HL-60 (cell line): ENCODE measurements around the gene CT83.

Source experiments
- DNase-seq, 2 experiments: peaks; one replicate each; pipeline ENCODE4 v3.0.0-alpha.2; 2010 to 2020; ENCODE audit warnings: low read depth in 1 of 2, low spot score in 1 of 2
- H3K27ac ChIP-seq: fragments of 250-450 bp; sonication (Bioruptor Pico); replicated peaks from 2 replicates; pipeline ENCODE4 v1.5.1; 2020; ENCODE audit warnings: mild to moderate bottlenecking, moderate library complexity
- H3K27me3 ChIP-seq: fragments of 250-450 bp; sonication (Bioruptor Pico); 2 replicates; pipeline ENCODE4 v1.5.1; 2021; ENCODE audit warnings: mild to moderate bottlenecking, moderate library complexity; ENCODE audit not compliant: insufficient read depth, poor library complexity, severe bottlenecking
- H3K4me3 ChIP-seq: replicated peaks from 2 replicates; pipeline ENCODE4 v1.5.1; 2011; ENCODE audit warnings: mild to moderate bottlenecking, control low read depth, low read length; ENCODE audit not compliant: insufficient read depth
- GABPA ChIP-seq: IDR thresholded peaks from 2 replicates; pipeline ENCODE4 v1.6.1; 2012; ENCODE audit warnings: low read depth
- POLR2AphosphoS5 ChIP-seq: IDR thresholded peaks from 2 replicates; pipeline ENCODE4 v1.6.1; 2012; ENCODE audit warnings: low read depth
- SPI1 ChIP-seq: IDR thresholded peaks from 2 replicates; pipeline ENCODE4 v1.6.1; 2012; ENCODE audit warnings: low read depth, mild to moderate bottlenecking, borderline replicate concordance
- long read RNA-seq: library from polyadenylated mRNA; unstranded; transcript quantifications from one replicate; pipeline ENCODE4 v2.0.0, GENCODE V29; 2020
- TF ChIP-seq, protein P1 (sequence below): IDR thresholded peaks from 2 replicates; pipeline ENCODE4 v1.6.1; 2012; ENCODE audit warnings: low read depth; ENCODE audit not compliant: insufficient replicate concordance
- TF ChIP-seq, protein P2 (sequence below): IDR thresholded peaks from one replicate; pipeline ENCODE4 v1.5.1; 2011; ENCODE audit warnings: low read length, control low read depth, inconsistent platforms; ENCODE audit not compliant: insufficient read depth

CT83 gene, protein sequence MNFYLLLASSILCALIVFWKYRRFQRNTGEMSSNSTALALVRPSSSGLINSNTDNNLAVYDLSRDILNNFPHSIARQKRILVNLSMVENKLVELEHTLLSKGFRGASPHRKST
- long read RNA-seq = 0 reads

DNA sequence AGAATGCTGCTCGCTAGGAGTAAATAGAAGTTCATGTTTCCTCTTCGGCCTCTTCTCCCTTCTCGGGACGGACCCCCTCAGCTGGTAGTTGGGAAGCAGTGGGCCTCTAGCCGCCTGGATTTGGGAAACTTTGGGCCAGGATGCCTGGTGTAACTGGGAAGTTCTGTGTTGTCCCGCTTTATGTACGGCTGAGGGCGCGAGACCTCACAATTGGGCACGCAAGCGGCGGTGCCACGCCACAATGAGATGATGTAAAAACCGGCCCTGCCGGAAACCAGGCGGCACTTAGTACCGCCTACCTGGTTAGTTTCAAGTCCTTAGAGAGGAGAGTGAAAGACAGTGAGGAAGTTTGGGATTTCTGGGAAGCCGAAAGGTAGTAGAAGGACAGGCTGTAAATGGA, at the start of gene CT83:
CT83 (minus strand) TSS at position 155 of the 400 bp plus-strand sequence; CDS start at position 35, 120 bp downstream.
- Histone ChIP-seq H3K27me3 (no peaks in the 10 kb centered on the region), H3K4me3 (no peak within 1 kb of the TSS), H3K27ac (no peak within 1 kb of the TSS)
- no peak for TF ChIP-seq SPI1
- no peak for TF ChIP-seq GABPA
- TF ChIP-seq, protein P1, sequence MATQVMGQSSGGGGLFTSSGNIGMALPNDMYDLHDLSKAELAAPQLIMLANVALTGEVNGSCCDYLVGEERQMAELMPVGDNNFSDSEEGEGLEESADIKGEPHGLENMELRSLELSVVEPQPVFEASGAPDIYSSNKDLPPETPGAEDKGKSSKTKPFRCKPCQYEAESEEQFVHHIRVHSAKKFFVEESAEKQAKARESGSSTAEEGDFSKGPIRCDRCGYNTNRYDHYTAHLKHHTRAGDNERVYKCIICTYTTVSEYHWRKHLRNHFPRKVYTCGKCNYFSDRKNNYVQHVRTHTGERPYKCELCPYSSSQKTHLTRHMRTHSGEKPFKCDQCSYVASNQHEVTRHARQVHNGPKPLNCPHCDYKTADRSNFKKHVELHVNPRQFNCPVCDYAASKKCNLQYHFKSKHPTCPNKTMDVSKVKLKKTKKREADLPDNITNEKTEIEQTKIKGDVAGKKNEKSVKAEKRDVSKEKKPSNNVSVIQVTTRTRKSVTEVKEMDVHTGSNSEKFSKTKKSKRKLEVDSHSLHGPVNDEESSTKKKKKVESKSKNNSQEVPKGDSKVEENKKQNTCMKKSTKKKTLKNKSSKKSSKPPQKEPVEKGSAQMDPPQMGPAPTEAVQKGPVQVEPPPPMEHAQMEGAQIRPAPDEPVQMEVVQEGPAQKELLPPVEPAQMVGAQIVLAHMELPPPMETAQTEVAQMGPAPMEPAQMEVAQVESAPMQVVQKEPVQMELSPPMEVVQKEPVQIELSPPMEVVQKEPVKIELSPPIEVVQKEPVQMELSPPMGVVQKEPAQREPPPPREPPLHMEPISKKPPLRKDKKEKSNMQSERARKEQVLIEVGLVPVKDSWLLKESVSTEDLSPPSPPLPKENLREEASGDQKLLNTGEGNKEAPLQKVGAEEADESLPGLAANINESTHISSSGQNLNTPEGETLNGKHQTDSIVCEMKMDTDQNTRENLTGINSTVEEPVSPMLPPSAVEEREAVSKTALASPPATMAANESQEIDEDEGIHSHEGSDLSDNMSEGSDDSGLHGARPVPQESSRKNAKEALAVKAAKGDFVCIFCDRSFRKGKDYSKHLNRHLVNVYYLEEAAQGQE = no peak
- TF ChIP-seq, protein P2, sequence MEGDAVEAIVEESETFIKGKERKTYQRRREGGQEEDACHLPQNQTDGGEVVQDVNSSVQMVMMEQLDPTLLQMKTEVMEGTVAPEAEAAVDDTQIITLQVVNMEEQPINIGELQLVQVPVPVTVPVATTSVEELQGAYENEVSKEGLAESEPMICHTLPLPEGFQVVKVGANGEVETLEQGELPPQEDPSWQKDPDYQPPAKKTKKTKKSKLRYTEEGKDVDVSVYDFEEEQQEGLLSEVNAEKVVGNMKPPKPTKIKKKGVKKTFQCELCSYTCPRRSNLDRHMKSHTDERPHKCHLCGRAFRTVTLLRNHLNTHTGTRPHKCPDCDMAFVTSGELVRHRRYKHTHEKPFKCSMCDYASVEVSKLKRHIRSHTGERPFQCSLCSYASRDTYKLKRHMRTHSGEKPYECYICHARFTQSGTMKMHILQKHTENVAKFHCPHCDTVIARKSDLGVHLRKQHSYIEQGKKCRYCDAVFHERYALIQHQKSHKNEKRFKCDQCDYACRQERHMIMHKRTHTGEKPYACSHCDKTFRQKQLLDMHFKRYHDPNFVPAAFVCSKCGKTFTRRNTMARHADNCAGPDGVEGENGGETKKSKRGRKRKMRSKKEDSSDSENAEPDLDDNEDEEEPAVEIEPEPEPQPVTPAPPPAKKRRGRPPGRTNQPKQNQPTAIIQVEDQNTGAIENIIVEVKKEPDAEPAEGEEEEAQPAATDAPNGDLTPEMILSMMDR = no peak
- TF ChIP-seq POLR2AphosphoS5 = no peak
- DNase-seq = no peak

DNA sequence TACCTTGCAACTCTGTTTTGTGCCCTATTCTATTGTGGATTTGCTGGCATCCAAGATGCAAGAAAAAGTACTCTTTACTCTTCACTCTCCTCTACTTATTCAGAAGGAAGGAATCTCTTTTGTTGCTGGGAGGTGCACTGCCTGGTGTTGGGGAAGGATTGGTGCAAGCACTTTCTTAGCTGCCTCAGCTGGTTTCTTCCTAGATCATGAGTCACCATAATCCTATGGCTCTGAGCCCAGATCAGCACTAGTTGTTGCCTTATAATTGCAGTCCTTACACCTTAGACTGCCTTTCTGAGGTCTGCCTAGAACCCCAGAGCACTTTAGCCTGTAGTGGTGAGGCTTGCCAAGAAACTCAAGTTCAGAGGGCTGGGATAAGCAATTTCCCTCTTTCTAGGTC, 37.0 kb upstream of the CT83 start:
- Histone ChIP-seq H3K4me3 (no peak overlapping the region), H3K27me3 (no peaks in the 10 kb centered on the region), H3K27ac (no peak overlapping the region)
- no peak for TF ChIP-seq SPI1
- no peak for DNase-seq

DNA sequence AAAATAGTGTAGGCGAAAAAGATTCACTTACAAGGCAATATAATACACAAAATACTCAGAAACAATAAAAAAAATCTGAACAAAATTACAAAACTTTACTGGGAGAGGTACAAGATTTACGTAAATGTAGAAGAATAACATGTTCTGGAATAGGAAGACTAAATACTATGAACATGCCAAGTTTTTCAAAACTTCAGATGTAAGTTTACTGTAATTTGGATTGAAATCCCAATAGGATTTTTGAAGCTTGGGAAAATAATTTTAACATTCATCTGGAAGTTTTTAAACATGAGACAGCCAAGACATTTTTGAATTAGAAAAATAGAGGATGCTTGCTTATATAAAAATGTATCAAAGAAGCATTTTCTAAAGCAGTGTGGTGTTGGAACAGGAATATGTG, 30.5 kb upstream of the CT83 start:
- Histone ChIP-seq H3K27ac (no peak overlapping the region), H3K4me3 (no peak overlapping the region), H3K27me3 (no peaks in the 10 kb centered on the region)
- no peak for TF ChIP-seq GABPA
- TF ChIP-seq, protein P1 = no peak
- no peak for TF ChIP-seq SPI1
- TF ChIP-seq POLR2AphosphoS5 = no peak
- TF ChIP-seq, protein P2 = no peak
- DNase-seq = no peak

DNA sequence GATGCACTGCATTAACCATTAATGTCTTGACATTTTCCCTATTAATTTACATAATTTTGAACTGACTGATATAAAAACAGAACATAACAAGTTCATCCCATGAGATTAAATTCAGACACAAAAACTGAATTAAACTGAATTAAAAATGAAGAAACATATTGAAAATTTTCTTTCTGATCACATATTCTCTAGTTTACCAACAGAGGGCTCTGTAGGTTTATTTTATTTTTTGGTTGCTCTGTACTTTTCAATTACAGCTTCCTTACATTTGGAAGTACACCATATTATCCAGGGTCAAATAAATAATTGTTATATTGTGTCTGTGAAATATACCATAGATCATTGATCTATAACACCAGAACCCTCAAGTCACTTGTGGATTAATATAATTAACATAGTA, 27.3 kb upstream of the CT83 start:
- Histone ChIP-seq H3K27me3 (no peaks in the 10 kb centered on the region), H3K27ac (no peak overlapping the region), H3K4me3 (no peak overlapping the region)
- DNase-seq = no peak
- TF ChIP-seq, protein P2 = no peak
- TF ChIP-seq POLR2AphosphoS5 (no peak), SPI1 (no peak), GABPA (no peak)
- TF ChIP-seq, protein P1 = no peak
